NCI-H2107 (cell line): ENCODE data around the gene MEIOSIN.
"Not testable (repeated sequence)": the region's sequence is repeated elsewhere in the genome, so short reads cannot be mapped to it uniquely, and the experiment has no call there.

Experiments used
- DNase-seq: peaks from one replicate; lab custom pipeline; 2025; lab: John Stamatoyannopoulos, UW

MEIOSIN gene, protein sequence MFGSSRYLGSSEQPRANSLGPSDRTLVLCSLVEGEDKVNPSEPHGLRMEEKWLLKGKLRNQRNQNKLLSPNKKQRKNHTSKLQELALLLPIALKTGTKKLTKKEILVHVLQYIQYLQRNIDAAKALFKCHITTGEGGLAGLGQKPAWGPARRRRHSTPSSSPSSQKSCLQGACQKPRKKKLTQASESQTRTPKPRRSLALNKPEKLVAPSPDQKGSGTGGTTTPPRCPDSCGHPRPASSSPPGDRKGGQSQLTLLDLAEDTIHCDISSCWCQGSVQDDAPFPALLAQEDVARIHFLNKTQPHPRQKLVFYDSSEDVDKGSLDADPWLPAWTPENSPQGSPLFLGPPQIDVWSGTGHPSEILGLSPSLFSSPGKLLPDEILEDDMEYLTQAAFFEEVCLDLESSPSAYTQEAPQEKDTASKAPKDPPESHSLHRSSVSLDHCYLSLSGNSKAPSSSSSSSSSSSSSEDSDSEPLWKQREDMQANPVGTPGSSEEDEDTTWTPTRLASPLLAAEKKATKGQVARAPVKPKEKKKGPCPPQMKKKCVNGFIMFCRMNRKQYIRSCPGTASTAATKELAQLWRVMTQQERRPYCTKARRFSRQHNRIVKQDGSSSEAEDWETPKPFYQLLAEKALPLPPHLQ

DNA sequence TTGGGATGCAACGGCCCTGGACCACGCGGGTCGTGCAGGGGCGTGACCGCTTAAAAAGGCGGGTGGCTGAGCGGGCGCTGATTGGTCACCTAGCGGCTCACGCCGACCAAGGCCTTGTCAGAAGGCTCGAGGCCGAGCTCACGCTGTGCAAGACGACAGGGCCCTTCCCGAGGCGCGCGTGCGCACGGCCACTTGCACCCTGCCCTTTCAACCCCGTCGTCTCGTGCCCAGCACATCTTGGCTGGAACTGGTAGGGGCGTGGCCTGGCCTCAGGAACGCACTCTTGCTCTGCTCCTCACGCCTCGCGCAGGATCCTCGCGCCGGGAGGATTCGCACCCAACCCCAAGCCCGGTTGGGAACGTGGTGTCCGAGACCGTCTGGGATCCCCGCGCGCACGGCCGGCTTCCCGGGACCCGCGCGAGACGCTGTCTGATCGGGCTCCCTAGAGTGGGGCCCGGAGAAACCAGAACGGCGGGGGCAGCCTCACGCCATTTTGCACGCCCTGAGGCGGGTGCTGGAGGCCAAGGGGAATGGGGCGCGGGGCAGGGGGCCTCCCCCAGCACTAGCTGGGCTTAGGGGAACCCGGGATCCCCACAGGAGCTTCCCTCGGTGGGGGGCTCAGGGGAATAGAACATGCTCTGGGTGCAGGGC is at the start of gene MEIOSIN:
Gene MEIOSIN, plus strand, starts transcription at position 280 of the 651 bp plus-strand sequence. CDS start 1,938 bp downstream, outside the sequence.
- no peak for DNase-seq

DNA sequence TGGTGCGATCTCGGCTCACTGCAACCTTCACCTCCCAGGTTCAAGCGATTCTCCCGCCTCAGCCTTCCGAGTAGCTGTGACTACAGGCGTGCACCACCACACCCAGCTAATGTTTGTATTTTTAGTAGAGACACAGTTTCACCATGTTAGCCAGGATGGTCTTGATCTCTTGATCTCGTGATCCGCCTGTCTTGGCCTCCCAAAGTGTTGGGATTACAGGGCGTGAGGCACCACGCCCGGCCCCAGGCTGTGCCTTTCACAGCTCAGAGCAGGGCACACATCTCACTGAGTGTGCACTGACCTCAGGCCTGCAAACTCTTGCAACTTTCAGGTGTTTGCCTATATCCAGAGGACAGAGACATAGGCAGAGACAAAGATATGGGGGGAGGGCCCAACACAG is 48.2 kb upstream of the MEIOSIN start:
- DNase-seq = not testable (repeated sequence)

DNA sequence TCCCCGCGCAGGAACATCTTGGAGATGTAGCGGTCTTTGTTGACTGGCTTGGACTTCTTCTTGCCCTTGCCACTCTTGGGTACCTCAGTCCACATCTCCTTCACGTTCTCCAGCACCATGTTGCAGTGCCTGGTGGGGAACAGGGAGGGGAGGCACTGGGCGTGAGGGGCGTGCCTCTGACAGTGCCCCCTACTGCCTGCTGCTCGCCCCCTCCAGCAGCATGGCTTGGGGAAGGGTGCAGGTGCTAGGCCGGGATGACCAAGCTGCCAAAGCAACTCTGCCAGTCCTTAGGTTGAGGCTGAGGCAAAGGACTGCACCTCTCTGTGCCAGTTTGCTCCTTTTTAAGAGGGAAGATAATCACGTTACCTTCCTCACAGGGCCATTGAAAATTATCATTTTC is 45.6 kb upstream of the MEIOSIN start:
- DNase-seq = no peak

DNA sequence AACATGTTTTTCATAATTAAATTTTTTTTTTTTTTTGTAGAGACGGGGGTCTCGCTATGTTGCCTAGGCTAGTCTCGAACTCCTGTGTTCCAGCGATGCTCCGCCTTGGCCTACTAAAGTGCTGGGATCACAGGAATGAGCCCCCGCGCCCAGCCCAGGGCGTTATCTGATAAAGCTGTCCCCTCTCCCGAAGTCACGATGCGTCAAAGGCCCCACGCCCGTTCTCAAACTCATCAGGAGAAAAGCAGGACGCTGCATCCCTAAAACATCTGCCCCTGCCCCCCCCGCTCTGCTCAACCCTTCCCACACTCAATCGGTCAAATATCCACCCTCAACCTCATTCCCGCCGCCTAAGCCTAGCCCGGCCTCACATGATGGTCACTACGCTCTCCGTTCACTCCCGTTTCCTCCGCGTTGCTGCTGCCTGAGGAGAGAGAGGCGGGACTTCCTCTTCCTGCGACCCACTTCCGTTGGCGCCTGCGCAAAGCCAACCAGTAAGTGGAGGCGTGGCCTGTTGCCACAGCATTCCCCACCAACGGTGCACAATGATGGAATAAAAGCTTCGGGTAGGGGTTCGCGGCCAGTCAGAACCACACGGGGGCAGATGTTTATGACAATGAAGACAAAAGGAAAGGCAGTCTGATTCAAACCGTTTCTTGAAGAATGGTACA is 41.6 kb upstream of the MEIOSIN start, which contains the start of gene SNRPD2:
Gene SNRPD2, minus strand, starts transcription at position 438 of the 671 bp plus-strand sequence. Its CDS starts 65 bp downstream, at position 373.
- peak; percentile 88 for DNase-seq

DNA sequence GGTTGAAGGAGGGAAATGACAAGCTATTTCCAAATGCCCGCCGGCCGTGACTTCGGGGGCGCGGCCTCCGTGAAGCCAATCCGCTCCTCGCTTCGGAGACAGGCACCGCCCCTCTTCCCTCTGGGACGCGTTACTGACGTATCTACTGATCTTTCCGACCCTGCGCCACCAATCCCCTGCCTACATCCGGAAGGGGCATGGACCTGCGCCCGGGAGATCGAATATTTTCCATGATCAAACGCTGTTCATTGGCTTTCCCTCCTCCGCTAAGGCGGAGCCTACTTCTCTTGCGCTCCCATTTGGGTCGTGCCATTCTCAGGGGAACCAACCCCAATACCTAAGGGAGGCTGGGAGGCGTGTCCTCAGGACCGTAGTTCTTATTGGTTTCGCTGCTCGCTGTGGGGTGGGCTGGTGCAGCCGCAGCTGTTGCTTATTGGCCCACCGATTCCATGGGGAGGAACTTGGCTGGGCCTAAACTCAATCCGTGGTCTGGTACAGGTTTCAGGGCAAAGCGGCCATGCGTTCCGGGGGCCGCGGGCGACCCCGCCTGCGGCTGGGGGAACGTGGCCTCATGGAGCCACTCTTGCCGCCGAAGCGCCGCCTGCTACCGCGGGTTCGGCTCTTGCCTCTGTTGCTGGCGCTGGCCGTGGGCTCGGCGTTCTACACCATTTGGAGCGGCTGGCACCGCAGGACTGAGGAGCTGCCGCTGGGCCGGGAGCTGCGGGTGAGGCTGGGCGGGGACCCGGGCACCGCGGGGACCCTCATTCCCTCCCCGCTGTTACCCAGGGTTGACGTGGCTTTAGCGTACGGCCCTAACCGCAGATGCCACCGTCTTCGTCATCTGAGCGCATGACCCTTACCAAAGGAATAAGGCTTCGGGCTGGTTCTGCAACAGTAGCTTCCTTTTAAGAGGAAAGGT is 40.8 kb upstream of the MEIOSIN start, which contains the start of gene QPCTL:
Gene QPCTL, plus strand, starts transcription at position 480 of the 919 bp plus-strand sequence. Its CDS starts 38 bp downstream, at position 518.
- peak; percentile 98 for DNase-seq

DNA sequence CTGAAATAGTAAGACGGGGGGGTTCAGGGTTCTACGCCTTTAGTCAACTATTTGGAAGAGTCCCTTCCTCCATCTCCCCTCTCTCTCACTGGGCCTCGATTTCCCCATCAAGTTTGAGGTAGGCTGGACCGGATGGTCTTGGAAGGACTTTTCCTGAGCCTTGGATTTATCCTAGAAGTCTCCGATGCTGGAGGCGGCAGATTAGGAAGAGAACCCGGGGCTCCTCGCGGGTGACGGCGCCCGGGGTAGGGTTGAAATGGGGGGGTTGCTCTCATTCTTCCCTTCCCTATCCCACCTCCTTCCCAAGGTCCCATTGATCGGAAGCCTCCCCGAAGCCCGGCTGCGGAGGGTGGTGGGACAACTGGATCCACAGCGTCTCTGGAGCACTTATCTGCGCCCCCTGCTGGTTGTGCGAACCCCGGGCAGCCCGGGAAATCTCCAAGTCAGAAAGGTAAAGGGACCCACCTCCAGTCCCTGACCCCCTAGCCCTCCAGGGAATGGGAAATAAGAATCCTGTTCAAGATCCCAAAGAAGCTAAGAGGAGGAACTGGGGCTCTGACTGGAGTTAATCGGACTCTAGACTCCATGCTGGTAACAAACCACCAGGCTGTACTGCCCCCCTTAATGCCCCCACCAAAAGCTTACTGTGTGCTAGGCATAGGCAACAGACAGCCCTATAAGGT is 40.0 kb upstream of the MEIOSIN start:
- DNase-seq = no peak

DNA sequence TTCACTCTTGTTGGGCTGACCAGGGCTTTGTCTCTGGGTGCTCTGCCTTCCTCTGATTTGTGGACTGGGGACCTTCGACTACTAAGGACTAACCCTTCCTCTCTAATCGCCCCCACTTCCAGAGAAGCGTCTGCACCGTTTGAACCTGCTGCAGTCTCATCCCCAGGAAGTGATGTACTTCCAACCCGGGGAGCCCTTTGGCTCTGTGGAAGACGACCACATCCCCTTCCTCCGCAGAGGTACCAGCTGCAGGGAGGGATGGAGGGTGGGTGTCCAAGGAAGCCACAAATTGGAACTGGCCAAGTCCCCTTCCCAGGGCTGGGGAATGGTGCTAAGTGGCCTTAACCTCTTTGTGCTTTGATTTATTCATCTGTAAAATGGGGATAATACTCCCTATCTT is 31.6 kb upstream of the MEIOSIN start:
- no peak for DNase-seq

DNA sequence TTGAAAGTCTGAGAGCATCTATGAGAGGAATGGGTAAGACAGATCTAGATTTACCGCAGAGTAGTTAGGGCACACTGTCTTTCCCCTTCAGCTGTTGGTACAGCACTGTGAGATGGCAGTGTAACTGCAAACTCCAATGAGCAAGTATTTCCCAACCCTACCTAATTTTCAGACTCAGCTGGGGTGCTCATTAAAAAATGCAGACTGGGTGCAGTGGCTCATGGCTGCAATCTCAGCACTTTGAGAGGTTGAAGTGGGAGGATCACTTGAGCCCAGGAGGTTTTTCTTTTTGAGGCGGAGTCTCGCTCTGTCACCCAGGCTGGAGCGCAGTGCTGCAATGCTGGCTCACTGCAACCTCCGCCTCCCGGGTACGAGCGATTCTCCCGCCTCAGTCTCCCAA is 28.1 kb upstream of the MEIOSIN start:
- no peak for DNase-seq

DNA sequence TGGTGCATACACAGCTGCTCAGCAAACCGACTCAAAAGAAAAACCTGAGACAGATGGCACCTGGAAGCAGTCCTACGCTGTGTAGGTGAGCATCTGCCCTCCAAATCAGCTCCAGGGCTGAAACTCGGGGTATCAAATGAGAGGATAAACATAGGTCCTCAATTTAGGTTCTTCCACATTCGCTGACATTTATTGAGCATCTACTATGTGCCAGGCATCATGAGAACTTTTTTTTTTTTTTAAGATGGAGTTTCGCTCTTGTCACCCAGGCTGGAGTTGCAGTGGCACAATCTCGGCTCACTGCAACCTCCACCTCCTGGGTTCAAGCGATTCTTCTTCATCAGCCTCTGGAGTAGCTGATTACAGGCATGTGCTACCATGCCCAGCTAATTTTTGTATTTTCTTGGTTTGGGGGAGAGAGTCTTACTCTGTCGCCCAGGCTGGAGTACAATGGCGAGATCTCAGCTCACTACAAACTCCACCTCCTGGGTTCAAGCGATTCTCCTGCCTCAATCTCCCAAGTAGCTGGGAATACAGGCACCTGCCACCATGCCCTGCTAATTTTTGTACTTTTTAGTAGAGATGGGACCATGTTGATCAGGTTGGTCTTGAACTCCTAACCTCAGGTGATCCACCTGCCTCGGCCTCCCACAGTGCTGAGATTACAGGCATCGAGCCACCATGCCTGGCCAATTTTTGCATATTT is 27.4 kb upstream of the MEIOSIN start:
- no peak for DNase-seq

DNA sequence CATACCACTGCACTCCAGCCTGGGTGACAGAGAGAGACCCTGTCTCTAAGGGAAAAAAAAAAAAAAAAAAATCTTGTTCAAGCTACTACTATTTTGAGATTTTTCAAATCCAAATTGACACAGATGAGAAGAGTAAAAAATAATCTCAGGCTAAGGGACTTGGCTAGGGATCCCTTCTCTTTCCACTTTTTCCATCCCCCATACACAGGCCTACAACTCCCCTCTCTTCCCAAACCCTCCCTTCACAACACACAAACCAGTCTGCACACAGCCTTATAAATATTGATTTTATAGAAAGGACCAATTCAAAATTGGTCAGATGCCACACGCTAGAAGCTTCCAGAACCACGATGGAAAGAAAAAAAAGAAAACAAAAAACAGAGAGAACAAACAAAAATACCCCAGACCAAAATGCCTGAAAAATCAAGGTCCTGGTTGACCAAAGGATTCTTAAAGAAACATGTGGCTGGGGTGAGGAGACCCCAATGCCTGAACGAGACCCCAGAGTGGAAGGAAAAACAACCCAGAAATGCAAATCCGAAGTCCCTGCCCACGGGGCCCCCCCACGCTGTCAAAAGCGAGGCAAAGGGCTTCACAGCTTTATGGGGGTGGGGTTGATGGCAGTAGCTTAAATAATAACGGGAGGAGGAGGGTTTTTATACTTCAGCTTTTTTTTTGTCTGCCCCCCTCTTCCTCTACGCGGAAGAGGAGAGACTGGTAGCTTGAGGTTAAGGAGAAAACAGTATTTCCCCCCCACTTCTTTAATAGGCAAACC is 22.7 kb upstream of the MEIOSIN start:
- DNase-seq = no peak

DNA sequence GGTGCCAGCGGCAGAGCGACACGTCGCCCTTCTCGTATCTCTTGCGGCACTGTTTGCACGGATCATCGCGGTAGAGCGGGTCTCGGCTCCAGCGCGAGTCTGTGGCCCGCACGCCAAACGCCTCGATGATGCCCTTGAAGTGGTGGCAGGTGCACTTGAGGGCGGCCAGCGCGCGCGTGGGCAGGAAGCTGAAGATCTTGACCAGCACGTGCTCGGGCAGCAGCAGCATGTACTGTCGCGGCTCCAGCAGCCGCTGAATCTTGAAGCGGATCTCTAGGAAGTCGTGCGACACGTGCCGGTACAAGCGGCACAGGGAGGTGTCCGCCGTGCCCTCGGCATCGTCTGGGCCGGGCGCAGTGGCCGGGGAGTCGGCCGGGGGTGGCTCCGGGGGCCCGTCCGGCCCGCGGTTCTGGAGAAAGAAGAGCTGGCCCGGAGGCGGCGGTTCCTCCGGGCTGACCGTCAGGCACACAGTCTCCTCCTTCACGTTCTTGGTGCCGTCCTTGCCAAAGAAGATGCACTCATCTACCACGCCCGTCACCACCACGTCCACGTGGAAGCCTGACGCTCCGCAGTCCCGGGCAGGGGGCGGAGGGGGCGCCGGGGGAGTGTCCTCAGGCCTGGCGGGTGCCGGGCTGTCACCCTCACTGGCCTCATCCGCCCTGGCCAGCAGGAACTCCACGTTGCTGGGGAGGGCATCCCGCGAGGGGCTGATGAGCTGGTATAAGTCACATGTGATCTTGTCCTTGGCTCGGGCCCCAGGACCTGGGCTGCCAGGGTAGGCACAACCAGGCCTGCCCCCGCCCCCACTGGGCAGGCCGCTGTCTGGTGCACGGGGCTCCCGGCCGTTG is 21.2 kb upstream of the MEIOSIN start:
- DNase-seq = no peak

DNA sequence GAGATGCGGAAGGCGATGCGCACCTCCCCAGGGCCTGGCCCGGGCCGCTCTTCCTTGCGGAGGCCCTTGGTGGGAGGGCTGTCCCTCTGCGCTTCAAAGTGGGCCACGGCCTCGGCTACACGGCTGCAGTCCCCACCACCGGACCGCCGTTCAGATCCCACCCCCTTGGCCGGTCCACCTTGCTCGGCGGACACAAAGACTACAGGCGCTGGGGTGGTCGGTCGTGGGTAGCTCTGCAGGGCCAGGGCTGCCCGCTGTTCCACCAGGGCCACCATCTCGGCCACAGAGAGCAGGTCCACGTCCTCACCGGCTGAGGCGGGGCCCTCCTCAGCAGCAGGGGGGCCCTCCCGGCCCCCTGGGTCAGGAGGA is 20.6 kb upstream of the MEIOSIN start:
- DNase-seq = no peak

DNA sequence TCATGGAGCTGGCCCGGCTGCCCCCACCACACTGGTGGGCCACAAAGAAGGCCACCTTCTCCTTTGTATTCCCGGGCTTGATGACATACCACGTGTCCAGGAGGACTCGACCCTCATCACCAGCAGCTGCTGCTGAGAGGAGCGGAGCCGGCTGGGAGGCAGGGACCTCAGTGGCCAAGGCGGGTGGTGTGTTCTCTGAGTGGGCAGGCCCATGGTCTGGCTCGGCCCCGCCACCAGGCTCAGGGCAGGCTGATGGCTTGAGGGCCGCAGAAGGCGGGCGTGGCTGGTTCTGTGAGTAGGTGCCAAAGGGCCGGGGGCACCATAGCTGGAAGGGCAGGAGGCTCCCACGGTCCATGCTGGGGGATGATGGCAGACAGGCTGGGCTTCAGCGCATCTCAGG is 20.1 kb upstream of the MEIOSIN start:
- DNase-seq = no peak

DNA sequence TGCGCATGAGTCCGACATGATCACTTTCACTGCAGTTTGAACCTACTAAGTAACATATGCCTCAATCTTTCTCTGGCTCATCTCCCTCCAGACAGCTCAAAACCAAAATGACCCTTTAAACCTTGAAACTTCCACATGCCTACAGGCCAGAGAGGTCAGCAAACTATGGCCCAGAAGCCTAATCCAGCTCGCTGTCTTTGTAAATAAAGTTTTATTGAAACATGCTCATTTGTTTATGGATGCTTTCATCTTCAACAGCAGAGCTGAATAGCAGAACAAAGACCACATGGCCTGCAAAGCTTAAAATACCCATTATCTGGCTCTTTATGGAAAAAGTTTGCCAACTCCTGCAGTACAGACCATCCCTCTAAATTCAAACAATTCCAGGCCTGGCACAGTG is 18.1 kb upstream of the MEIOSIN start:
- DNase-seq = no peak

DNA sequence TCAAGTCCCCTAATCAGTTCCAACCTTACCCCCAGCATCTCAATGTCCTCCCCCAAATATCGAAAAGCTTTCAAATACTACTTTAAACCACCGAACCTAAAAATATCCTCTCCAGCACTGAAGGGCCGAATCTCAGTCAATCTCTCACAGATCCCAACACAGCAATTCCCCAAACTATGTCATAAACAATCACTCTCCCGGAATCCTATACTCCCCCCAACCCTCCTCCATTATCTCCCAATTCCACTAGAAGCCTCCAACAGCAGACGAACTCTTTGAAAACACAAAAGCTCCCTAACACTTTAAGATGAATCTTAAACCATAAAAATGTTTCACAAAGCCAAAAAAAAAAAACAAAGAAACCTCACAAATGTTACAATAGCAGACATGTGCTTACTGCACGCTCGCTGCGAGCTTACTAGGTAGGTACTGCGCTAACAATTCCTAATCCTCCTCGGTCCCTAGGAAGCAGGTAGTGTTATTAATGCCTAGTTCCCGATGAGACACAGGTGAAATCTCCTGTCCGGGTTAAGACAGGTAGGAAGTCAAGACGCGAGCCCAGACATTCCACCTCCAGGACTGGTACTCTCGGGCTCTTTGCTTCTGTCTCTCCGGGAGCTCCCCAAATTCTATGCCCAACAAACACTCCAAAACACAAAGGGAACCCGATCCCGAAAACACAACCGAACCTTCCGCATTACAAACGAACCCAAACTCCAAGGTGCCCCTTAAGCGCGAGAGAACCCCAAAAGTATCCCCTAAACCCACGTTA is 16.7 kb upstream of the MEIOSIN start:
- DNase-seq = no peak

DNA sequence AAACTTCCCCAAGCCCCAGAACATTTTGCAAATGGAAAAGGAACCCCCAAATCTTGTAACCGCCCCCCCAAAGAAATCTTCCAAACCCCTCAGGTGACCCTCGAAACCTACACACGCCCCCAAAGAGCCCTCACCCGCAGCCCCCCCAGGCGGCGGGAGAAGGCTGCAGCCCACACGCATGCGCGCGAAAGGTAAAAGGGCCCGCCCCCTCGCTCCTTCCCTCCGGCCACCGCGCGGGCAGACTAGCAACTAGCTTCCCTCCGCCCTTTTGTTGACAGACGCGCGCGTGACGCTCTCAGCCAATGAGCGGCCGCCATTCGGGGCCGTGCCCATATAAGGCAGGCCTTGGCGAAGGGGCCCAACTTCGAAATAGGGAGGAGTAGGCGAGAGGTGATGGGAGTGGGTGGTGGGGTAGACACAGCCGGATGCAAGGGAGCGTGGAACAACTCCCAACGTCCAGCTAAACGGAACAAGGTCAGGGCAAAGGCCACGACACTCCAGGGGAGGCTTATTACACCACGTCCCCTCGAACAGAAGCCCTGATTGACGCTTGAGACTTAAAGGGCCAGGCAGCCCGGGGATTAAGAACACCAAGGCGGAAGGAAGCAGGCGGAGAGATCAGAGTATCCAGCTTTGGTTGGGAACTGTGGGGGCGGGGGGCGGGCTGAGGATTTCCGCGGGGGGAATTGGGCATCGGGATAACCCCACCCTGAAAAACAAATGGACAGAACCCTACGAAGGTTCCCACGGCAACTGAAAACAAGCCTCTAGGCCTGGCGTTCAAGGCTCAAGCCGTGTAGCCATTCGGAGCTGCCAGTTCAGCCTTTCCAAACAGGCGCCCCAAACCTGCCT is 15.9 kb upstream of the MEIOSIN start:
- peak; percentile 91 for DNase-seq
